GM19035 (cell line): ENCODE measurements around the gene USP36.
"Not testable (repeated sequence)": the region's sequence is repeated elsewhere in the genome, so short reads cannot be mapped to it uniquely, and the experiment has no call there.

Experiments used
- ATAC-seq: cut with Tn5 transposase; IDR thresholded peaks from one replicate; pipeline ENCODE4 v1.9.1; 2021; ENCODE audit not compliant: unreplicated experiment

USP36 gene

GRCh38 chr17:78771758-78772382 is 68.7 kb downstream of the USP36 start:
- ATAC-seq = no peak

- ATAC-seq = no peak
Measured at GRCh38 chr17:78769196-78769773, 71.3 kb downstream of the USP36 start.

DNA sequence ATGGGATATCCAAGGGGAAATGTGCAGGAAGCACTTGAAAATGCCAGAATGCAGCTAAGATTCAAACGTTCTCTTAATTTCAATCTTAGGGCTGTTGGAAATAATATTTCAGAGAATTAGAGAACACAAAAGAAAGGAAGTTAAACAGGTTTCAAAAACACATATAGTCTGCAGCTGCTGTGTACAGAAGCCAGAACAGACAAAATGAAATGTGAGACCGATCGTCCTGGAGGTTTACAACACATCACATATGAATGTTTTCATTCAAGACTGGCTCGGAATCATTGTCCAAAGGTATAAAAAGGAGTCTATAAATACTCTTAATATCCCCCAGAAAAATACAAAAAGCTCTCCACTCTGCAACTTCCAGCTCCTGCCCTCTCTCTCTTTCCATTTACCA is 72.8 kb downstream of the USP36 start:
- no peak for ATAC-seq

DNA sequence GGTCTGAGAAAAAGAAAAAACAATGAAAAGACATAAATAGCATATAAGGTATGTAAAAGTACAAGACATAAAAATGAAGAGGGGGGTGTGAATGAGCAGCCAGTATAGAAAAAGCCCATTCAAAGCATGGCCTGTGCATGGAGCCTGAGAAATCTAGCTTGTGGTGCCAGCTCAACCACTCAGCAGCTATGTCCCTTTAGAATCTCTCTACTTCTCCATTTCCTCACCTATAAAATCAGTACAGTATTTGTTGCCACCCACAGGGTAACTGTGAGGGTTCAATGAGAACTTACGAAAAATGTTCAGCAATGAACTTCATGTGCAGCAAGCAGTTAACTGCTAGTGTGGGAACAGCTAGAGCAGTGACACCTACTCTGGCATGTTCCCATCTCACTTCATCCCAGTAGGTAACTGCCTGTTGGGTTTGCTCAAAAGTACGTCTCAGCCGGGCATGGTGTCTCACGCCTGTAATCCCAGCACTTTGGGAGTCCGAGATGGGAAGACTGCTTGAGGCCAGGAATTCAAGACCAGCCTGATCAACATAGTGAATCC is 73.8 kb downstream of the USP36 start:
- ATAC-seq = no peak

- ATAC-seq = no peak
Measured at GRCh38 chr17:78766225-78766624, 74.4 kb downstream of the USP36 start.

GRCh38 chr17:78765821-78766220 is 74.8 kb downstream of the USP36 start:
- ATAC-seq = no peak

DNA sequence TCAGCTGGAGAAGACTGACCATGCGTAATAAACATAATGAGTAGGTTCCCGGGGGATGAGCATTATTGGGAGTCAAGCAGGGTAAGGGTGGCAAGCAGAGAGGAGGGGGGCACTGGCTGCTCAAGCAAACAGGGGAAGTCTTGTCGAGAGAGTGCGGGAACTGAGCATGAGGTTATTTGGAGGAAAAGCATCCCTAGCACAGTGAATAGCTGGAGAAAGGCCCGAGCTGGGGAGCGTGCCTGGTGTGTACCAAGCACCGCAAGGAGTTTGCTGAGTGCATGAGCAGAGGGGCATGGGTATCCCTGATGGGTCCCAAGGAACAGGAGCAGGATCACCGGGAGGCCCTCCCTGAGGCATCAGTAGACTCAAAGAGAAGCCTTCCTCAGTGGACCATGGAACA is 75.7 kb downstream of the USP36 start:
- ATAC-seq = no peak

DNA sequence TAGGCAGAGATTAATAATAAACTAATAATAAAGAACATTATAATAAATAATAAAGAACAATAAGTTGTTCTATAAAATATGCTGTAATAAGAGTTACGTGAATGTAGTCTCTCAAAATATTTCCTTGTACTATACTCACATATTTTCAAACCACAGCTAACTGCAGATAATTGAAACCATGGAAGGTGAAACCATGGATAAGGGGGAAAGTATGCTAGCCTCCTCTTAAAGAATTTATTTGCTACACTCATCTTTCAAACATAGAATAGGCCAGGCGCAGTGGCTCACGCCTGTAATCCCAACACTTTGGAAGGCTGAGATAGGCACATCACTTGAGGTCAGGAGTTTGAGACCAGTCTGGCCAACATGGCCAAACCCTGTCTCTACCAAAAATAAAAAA is 77.1 kb downstream of the USP36 start:
- ATAC-seq = no peak

DNA sequence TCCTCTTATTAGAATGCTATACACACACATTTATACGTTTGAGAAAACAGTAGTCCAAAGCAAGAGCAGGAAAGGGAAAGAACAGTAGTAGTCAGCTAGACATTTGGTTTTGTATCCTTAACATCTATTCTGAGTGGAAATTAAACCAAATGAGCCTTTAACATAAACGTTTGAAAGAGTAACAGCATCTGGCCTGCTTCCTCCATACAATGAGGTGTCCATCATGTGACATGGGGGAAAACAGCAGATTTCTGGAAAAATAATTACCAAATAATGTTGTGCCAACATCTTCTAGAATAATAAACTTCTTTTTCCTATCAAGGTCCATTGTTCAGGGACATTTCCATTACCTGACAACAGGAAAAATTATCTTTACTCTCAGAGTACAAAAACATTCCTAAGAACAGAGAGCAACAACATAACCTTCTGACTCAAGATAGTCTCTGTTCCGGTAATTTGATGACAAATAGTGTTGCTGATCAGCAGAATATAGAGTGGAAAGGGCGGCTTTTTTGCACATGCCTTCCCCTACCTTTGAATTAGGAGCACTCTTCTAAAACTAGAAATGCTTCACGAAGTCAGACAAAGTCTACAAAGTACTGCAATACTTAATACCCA is 78.7 kb downstream of the USP36 start:
- no peak for ATAC-seq

DNA sequence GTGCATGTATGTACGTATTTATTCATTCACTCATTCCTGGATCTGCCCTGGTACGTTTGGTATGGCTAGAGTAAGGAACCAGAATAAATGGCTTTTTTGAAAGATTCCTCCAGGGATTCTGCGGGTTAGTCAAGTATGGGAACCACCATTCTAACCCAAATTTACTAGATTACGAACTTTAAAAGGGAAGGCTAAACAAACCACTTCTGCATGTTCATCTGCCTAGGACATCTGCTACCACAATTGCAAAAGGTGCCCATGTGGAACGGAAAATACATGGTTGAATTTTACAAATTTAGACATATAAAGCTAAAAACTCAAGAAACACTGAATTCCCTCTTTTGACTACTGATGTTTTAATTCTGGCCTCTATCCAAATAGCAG is 80.7 kb downstream of the USP36 start:
- no peak for ATAC-seq

DNA sequence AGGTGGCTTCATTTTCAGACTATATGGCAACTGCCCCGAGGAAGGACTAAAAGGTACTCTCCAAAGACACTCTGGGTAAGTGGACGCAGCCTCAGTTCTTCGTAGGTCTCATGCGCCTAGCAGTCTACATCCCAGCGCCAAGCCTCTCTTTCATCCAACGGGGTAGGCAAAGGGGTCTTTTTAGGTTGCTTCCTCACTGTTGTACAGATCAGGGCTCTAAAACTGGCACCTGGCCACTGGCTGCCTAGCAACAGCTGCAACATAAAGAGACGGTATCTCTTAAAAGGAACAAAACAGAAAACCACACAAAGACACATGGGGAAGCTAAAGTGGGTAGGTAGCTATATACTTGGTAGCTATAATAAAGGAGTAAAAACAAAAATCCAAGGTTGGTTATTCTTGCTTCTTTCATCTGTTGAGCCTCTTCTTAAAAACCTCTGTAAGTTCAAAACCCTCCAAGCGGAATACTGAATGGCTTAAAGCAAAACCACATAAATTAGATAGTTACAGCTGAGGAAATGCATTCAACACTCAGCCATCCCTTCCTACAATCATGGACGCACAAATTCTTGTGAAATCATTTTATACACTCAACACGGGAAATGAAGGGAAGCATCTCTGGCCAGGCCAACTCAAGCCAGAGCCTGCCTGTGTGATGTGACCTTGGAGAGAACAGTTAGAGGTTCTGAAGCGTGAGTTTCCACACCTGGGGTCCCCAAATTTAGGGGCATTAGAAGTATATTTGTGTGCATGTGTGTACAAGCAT is 81.2 kb downstream of the USP36 start:
- no peak for ATAC-seq

DNA sequence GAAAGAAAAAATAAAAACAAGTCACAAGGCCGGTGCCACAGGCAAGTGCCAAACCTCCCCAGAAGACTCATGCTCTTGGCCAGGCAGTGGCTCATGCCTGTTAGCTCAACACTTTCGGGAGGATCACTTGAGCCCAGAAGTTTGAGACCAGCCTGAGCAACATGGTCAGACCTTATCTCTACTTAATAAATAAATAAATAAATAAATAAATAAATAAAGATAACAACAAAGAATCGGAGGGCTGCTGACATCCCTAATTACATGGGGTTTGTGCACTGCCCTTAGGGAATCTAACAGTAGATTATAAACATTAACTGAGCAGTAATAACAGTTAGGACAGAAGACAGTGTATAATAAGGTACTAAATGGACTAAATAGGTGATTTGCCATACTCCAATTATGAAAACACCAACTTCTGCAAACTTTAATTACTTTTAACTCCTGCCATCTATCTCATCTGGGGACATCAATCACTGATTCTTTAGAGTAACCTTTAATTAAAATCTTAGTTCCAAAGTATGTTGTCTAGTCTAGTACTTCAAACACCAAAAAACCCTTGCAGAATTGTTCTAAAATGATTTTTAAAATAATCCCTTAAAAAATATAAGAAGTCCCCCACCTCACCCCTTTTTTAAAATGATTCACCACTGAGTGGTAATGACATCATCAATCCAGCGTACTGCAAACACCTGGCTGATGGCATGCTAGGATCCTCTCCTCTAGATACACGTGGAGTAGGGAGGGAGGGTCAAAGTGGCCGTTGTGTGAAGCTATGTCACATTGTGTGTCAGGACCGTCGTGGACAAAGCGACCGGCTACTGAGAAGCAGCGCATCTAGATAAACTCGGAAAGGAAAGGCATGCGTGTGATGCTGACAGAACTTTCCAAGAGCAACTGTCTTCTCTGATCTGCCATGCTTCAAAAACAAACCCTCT is 87.0 kb downstream of the USP36 start:
- no peak for ATAC-seq

GRCh38 chr17:78751447-78752161 is 89.0 kb downstream of the USP36 start:
- ATAC-seq = no peak

GRCh38 chr17:78751000-78751399 is 89.6 kb downstream of the USP36 start:
- not testable (repeated sequence) for ATAC-seq

DNA sequence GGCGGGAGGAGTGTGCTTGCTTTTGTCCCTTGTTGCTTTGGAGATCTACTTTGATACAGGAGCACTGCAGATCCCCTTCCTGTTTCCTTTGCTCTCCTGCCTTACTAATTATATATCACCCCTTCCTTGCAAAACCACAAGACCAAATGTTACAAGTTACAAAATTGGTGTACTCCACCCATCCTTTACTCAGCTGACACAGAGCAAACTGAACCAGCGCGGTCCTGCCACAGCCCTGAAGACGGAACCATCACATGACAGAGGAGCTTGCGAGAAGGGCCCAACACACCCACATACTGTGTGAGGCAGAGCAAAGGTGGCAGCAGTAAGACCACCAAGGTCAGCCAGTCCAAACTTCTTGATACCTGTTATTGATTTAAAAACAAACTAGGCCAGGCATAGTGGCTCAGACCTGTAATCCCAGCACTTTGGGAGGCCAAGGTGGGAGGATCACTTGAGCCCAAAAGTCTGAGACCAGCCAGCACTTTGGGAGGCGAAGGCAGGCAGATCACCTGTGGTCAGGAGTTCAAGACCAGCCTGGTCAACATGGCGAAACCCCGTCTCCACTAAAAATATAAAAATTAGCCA is 91.8 kb downstream of the USP36 start:
- ATAC-seq = no peak

GRCh38 chr17:78748048-78748729 is 92.4 kb downstream of the USP36 start:
- ATAC-seq = peak; percentile 48

DNA sequence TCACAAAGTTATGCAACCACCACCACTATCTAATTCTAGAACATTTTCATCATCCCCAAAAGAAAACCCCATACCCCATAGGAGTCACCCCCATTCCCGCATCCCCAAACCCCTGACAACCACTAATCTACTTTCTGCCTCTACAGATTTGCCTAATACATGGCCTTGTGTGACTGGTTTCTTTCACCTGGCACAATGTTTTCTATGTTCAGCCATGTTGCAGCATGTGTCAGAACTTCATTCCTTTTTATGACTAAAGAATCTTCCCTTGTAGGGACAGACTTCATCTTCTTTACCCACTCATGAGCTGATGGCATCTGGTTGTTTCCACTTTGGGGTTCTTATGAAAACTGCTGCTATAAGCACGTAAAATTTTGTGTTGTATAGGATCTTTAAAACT is 93.1 kb downstream of the USP36 start:
- no peak for ATAC-seq

- no peak for ATAC-seq
Measured at GRCh38 chr17:78746949-78747269, 93.7 kb downstream of the USP36 start.

GRCh38 chr17:78746263-78746948 is 94.2 kb downstream of the USP36 start:
- ATAC-seq = no peak
